Mesenchymal stem cell (in vitro differentiated cells and primary cell): ENCODE results near the gene ATP5ME.
"Not testable (repeated sequence)": the region's sequence is repeated elsewhere in the genome, so short reads cannot be mapped to it uniquely, and the experiment has no call there.

Source experiments
- DNase-seq: peaks from one replicate; pipeline ENCODE4 v3.0.0-alpha.2; 2013
- H2AFZ ChIP-seq: one replicate; pipeline ENCODE4 v1.6.1; 2013; ENCODE audit warnings: low read depth, mild to moderate bottlenecking, control low read depth, inconsistent platforms, low read length, moderate library complexity
- H2AK5ac ChIP-seq: 2 replicates; pipeline ENCODE4 v1.6.1; 2013; ENCODE audit warnings: low read length, moderate library complexity, mild to moderate bottlenecking, inconsistent platforms; ENCODE audit not compliant: severe bottlenecking
- H2BK120ac ChIP-seq: one replicate; pipeline ENCODE4 v1.6.1; 2013; ENCODE audit warnings: low read depth, mild to moderate bottlenecking, inconsistent platforms, low read length, moderate library complexity
- H2BK12ac ChIP-seq, 2 experiments: one replicate each; pipeline ENCODE4 v1.6.1; 2013; ENCODE audit warnings: inconsistent platforms in 2 of 2, low read length in 2 of 2, mild to moderate bottlenecking in 2 of 2, moderate library complexity in 2 of 2, control low read depth in 1 of 2
- H2BK15ac ChIP-seq: one replicate; pipeline ENCODE4 v1.6.1; 2013; ENCODE audit warnings: mild to moderate bottlenecking, low read depth, inconsistent platforms; ENCODE audit not compliant: poor library complexity, severe bottlenecking
- H2BK5ac ChIP-seq: 2 replicates; pipeline ENCODE4 v1.6.1; 2013; ENCODE audit warnings: low read depth, mild to moderate bottlenecking, low read length, control low read depth, inconsistent platforms; ENCODE audit not compliant: poor library complexity, severe bottlenecking
- H3K14ac ChIP-seq, 2 experiments: one replicate each; pipeline ENCODE4 v1.6.1; 2013; ENCODE audit warnings: inconsistent platforms in 2 of 2, low read length in 2 of 2, control low read depth in 1 of 2, mild to moderate bottlenecking in 1 of 2, moderate library complexity in 1 of 2
- H3K18ac ChIP-seq, 2 experiments: one replicate each; pipeline ENCODE4 v1.6.1; 2013; ENCODE audit warnings: inconsistent platforms in 2 of 2, low read length in 2 of 2, control low read depth in 1 of 2, low read depth in 1 of 2, mild to moderate bottlenecking in 1 of 2
- H3K23ac ChIP-seq, 2 experiments: one replicate each; pipeline ENCODE4 v1.6.1; 2013; ENCODE audit warnings: inconsistent platforms in 2 of 2, low read length in 2 of 2, mild to moderate bottlenecking in 2 of 2, moderate library complexity in 2 of 2, control low read depth in 1 of 2
- H3K27ac ChIP-seq: 2 replicates; pipeline ENCODE4 v1.5.1; 2013; ENCODE audit warnings: mild to moderate bottlenecking, moderate library complexity, low read length, control low read depth, inconsistent platforms; ENCODE audit not compliant: poor library complexity, severe bottlenecking
- H3K27me3 ChIP-seq, 2 experiments: 2 replicates each; pipeline versions ENCODE4 v1.6.1 to v1.7.0; 2013; ENCODE audit warnings: low read length in 2 of 2, mild to moderate bottlenecking in 2 of 2, moderate library complexity in 2 of 2, control low read depth in 1 of 2, inconsistent platforms in 1 of 2; ENCODE audit not compliant: control insufficient read depth in 1 of 2, insufficient read depth in 1 of 2
- H3K36me3 ChIP-seq, 2 experiments: 2 replicates each; pipeline versions ENCODE4 v1.6.1 to v1.7.0; 2013; ENCODE audit warnings: low read length in 2 of 2, control low read depth in 1 of 2, inconsistent platforms in 1 of 2, low read depth in 1 of 2, mild to moderate bottlenecking in 1 of 2; ENCODE audit not compliant: insufficient read depth in 2 of 2, control insufficient read depth in 1 of 2
- H3K4ac ChIP-seq, 2 experiments: one replicate each; pipeline ENCODE4 v1.6.1; 2013; ENCODE audit warnings: inconsistent platforms in 2 of 2, low read length in 2 of 2, mild to moderate bottlenecking in 2 of 2, moderate library complexity in 2 of 2, control low read depth in 1 of 2, low read depth in 1 of 2
- H3K4me1 ChIP-seq: 2 replicates; pipeline ENCODE4 v1.6.1; 2013; ENCODE audit warnings: low read depth, low read length, control low read depth; ENCODE audit not compliant: control insufficient read depth, insufficient read depth
- H3K4me2 ChIP-seq: 2 replicates; pipeline ENCODE4 v1.6.1; 2013; ENCODE audit warnings: low read length, mild to moderate bottlenecking, inconsistent platforms; ENCODE audit not compliant: poor library complexity, severe bottlenecking
- H3K4me3 ChIP-seq, 2 experiments: 2 replicates each; pipeline versions ENCODE4 v1.5.1 to v1.7.0; 2013; ENCODE audit warnings: low read length in 2 of 2, mild to moderate bottlenecking in 2 of 2, control low read depth in 1 of 2, low read depth in 1 of 2; ENCODE audit not compliant: insufficient read depth in 1 of 2
- H3K79me1 ChIP-seq: replicated peaks from 2 replicates; pipeline ENCODE4 v1.6.1; 2013; ENCODE audit warnings: mild to moderate bottlenecking, control low read depth, low read length, inconsistent platforms; ENCODE audit not compliant: poor library complexity, severe bottlenecking
- H3K9ac ChIP-seq: 2 replicates; pipeline ENCODE4 v1.7.0; 2013; ENCODE audit warnings: mild to moderate bottlenecking, low read length, moderate library complexity
- H3K9me3 ChIP-seq: 2 replicates; pipeline ENCODE4 v1.7.0; 2013; ENCODE audit warnings: mild to moderate bottlenecking, low read length; ENCODE audit not compliant: control insufficient read depth
- H4K8ac ChIP-seq: one replicate; pipeline ENCODE4 v1.6.1; 2013; ENCODE audit warnings: inconsistent platforms, mild to moderate bottlenecking, low read length, moderate library complexity
- H4K91ac ChIP-seq: one replicate; pipeline ENCODE4 v1.6.1; 2013; ENCODE audit warnings: mild to moderate bottlenecking, low read length, inconsistent platforms
- WGBS: methylation state at CpG from one replicate; pipeline ENCODE4 v1.1.7; 2013; ENCODE audit warnings: mixed read lengths; 5-methylcytosine and 5-hydroxymethylcytosine counted together

The ATP5ME gene

DNA sequence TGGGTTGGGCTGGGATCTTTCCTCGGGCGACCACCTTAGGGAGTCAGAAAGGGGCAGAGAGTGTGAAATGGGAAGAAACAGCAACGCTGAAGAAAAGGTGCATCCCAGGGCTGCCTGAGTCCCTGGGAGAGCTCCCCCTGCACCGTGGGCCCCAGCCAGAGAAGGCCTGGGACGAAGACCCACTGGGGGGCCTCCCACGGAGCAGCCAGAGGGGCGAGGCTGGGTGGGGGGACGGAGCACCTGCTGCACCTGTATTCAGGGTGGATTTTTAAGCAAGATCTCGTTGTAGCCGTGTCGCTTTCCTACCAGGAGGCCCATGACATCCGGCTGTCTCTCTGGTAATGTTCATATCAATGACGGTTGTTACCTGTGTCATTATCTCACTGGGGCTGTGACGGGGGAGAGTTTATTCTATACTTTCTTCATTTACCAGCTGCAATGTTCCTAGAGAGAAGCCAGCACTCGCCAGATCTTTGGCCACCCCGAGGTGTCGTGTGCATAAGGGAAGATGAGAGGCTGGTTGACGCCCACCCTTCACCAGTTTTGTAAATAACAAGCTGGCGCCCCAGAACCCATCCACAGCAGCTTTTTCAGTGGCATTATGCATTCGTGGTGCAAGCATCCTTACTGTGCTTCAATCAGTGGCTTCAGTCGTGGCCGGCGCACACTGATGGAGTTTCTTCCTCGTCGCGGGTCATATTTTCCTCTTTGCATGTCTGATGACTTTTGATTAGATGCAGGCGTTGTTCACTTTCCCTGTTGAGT lies 25.9 kb upstream of the ATP5ME start:
- Histone ChIP-seq H3K14ac (no peak overlapping the region), H3K9ac (peak overlapping the region; percentile 47), H3K27ac (no peak overlapping the region), H3K4me3 (peak overlapping the region in 1 of 2 experiments; percentile 43), H3K4ac (peak overlapping the region in 1 of 2 experiments; percentile 39), H4K91ac (no peak overlapping the region), H2AFZ (no peak overlapping the region), H3K23ac (no peak overlapping the region), H2AK5ac (no peak overlapping the region), H2BK5ac (no peak overlapping the region), H2BK120ac (no peak overlapping the region), H2BK15ac (no peak overlapping the region), H3K27me3 (peaks cover 3 to 19% of the 10 kb centered on the region in 2 experiments), H3K4me1 (peaks cover 5% of the 10 kb centered on the region), H3K4me2 (no peak overlapping the region), H3K9me3 (no peaks in the 10 kb centered on the region), H3K79me1 (peaks cover under 1% of the 10 kb centered on the region), H3K18ac (no peak overlapping the region), H3K36me3 (no peaks in the 10 kb centered on the region), H4K8ac (peak overlapping the region; percentile 1), H2BK12ac (peak overlapping the region in 1 of 2 experiments; percentile 29)
- no peak for DNase-seq
- WGBS = 88% methylated on average over 27 of the region's 27 CpGs

DNA sequence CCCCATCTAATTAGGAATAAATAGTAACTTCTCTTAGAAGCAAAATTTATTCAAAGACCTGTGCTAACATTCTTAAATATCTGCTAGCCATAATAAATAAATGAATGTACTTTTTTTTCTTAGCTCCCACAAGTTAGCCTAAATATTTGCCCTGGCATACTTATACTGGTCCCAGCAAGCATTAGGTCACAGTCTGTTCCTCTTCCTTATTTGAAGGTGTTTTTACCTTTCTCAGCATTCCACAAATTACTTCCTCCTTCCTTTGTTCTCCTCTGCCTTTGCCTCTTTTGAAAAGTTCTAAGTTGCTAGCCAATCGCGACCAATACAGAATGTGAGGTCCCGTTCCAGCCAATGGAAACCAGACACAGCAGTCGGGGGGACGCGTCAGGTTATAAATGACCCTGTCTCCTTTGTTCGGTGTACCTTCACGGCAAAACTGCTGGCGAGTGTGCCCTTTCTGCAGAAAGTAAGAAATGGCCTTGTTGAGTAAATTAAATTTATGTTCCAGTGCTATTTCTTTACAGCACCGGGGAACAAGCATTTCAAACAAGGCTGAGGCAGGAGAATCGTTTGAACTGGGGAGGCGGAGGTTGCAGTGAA lies 20.4 kb upstream of the ATP5ME start:
- not testable (repeated sequence) for H3K36me3 ChIP-seq, H2BK120ac ChIP-seq, H3K23ac ChIP-seq, H3K9me3 ChIP-seq, H2AFZ ChIP-seq, H3K27ac ChIP-seq, H2AK5ac ChIP-seq, H3K4me2 ChIP-seq, H3K4me3 ChIP-seq, H3K18ac ChIP-seq, H2BK12ac ChIP-seq, H3K79me1 ChIP-seq, H3K4ac ChIP-seq, DNase-seq, H3K4me1 ChIP-seq, H3K14ac ChIP-seq, H4K8ac ChIP-seq, H2BK5ac ChIP-seq, H3K9ac ChIP-seq, H4K91ac ChIP-seq, H2BK15ac ChIP-seq
- WGBS = 92% methylated on average over 12 of the region's 12 CpGs
- peaks cover 8 to 11% of the 10 kb centered on the region in 2 experiments for H3K27me3 ChIP-seq

DNA sequence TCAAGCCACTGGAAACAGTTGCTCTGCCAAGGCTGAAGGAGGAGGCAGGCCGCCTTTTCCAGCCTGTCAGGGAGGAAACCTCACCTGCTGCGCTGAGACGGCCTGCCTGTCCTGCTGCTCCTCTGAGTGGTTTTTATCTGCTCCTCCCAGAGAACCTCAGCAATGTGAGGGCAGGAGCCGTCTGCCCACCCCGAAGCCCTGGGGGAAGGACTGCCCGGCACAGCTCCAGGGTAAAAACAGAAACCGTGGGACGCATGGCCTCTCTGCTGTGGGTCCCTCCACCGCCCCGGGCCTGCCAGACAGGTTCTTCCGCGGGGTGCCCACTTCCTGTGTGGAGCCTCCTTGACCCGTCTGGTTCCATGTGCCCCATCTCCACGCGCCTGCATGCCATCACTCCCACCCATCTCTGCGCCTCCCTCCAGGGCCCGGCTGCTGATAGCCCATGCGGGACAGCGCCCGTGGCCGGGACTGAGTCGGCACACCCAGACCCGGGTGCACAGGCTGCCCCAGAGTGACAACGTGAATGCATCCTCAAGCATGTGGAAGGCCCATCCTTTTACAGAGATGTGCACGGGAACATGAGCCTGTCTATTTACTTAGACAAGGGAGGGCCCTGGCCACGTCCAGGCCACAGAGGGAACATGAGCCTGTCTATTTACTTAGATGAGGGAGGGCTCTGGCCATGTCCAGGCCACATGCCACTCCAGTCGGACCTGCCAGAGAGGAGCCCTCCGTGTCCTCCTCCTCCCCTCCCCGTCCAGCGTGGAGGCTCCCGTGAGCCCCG lies 18.9 kb upstream of the ATP5ME start:
- Histone ChIP-seq H2BK12ac (peak overlapping the region in 1 of 2 experiments; percentile 18), H3K4me2 (no peak overlapping the region), H3K4ac (no peak overlapping the region), H4K91ac (no peak overlapping the region), H2BK120ac (no peak overlapping the region), H3K27ac (no peak overlapping the region), H2AFZ (no peak overlapping the region), H3K9ac (no peak overlapping the region), H3K9me3 (no peaks in the 10 kb centered on the region), H2BK5ac (no peak overlapping the region), H4K8ac (no peak overlapping the region), H3K36me3 (no peaks in the 10 kb centered on the region), H2AK5ac (no peak overlapping the region), H3K27me3 (peaks cover 8 to 11% of the 10 kb centered on the region in 2 experiments), H3K79me1 (peaks cover 2% of the 10 kb centered on the region), H3K14ac (no peak overlapping the region), H3K4me3 (no peak overlapping the region), H2BK15ac (no peak overlapping the region), H3K18ac (no peak overlapping the region), H3K23ac (no peak overlapping the region), H3K4me1 (peaks cover 16% of the 10 kb centered on the region)
- 83% methylated on average over 29 of the region's 32 CpGs for WGBS
- DNase-seq = no peak

DNA sequence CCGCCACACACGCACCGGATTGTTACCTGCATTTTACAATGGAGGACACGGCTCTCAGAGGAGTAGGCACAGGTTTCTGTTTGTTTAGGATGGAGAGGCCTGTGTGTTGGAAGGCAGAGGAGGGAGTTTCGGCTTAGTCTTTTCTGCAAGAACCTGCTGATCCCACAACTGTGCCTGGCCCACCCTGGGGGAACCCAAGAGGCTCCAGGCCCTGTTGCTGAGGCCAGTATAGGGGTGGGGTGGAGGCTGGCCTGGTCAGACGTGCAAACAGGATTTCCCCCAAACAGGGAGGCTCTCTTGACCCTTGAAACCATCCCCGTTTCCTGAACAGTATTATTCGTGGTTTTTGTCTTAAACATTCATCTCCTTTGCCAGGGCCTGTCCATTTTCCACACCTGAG lies 15.6 kb upstream of the ATP5ME start:
- Histone ChIP-seq H2BK5ac (no peak overlapping the region), H4K8ac (peak overlapping the region; percentile 99), H3K4me2 (no peak overlapping the region), H2AFZ (peak overlapping the region; percentile 72), H3K36me3 (peaks cover 7 to 11% of the 10 kb centered on the region in 2 experiments), H3K9me3 (no peaks in the 10 kb centered on the region), H3K4me3 (peak overlapping the region in 1 of 2 experiments; percentile 83), H2BK12ac (peak overlapping the region in 1 of 2 experiments; percentile 51), H2BK15ac (no peak overlapping the region), H3K18ac (peak overlapping the region; percentile 1 to 67), H3K27me3 (peaks cover 3 to 6% of the 10 kb centered on the region in 2 experiments), H3K79me1 (peaks cover 2% of the 10 kb centered on the region), H3K9ac (peak overlapping the region; percentile 88), H4K91ac (peak overlapping the region; percentile 90), H3K4ac (peak overlapping the region in 1 of 2 experiments; percentile 82), H3K27ac (no peak overlapping the region), H2BK120ac (peak overlapping the region; percentile 77), H3K4me1 (peaks cover 35% of the 10 kb centered on the region), H3K23ac (no peak overlapping the region), H2AK5ac (no peak overlapping the region), H3K14ac (peak overlapping the region in 1 of 2 experiments; percentile 3)
- no peak for DNase-seq
- WGBS = 80% methylated on average over 7 of the region's 8 CpGs
